ENCODE results near the gene TLE6. TPM values are rescaled to one million over a fixed set of nuclear protein-coding genes. Genes with fewer than 3 reads are reported as not detected.

TLE6 gene
- total RNA-seq, 1 donor from 2014 or later = 4.2 TPM

DNA sequence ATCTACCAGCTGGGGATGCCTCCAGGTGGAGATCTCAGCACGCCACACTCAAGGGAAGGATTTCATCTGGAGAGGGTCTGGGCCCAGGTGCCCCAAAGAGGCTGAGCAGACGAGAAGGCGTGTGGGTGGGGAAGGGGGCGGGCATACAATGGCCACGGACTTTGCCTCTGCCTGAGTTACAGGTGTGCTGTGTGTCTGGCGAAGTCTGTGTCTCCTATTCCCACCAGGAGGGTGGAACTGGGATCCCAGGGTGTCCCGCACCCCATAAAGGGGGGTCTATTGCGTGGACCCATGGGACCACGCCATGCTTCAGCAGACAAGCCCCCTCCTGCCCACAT lies 48.2 kb downstream of the TLE6 start:
- Histone ChIP-seq H3K4me1 (peaks cover 13% of the 10 kb centered on the region), H3K4me3 (no peak overlapping the region), H3K9me3 (no peaks in the 10 kb centered on the region), H3K36me3 (no peaks in the 10 kb centered on the region), H3K27me3 (ENCODE audit: low read depth) (peaks cover 4% of the 10 kb centered on the region), H3K27ac (no peak overlapping the region)
- ATAC-seq = no peak
- intact Hi-C loops (cut with DNase I) = no loop called here
- TF ChIP-seq, protein P1, sequence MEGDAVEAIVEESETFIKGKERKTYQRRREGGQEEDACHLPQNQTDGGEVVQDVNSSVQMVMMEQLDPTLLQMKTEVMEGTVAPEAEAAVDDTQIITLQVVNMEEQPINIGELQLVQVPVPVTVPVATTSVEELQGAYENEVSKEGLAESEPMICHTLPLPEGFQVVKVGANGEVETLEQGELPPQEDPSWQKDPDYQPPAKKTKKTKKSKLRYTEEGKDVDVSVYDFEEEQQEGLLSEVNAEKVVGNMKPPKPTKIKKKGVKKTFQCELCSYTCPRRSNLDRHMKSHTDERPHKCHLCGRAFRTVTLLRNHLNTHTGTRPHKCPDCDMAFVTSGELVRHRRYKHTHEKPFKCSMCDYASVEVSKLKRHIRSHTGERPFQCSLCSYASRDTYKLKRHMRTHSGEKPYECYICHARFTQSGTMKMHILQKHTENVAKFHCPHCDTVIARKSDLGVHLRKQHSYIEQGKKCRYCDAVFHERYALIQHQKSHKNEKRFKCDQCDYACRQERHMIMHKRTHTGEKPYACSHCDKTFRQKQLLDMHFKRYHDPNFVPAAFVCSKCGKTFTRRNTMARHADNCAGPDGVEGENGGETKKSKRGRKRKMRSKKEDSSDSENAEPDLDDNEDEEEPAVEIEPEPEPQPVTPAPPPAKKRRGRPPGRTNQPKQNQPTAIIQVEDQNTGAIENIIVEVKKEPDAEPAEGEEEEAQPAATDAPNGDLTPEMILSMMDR (IDR thresholded peaks at IDR 0.05) = no peak
- DNase-seq = no peak

DNA sequence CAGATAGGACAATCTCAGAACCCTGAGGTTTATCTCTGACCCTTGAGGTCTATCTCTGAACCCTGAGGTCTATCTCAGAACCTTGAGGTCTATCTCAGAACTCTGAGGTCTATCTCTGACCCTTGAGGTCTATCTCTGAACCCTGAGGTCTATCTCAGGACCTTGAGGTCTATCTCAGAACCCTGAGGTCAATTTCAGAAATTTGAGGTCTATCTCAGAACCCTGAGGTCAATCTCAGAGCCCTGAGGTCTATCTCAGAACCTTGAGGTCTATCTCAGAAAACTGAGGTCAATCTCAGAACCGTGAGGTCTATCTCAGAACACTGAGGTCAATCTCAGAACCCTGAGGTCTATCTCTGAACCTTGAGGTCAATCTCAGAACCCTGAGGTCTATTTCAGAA lies 49.4 kb downstream of the TLE6 start:
- ATAC-seq (no peak), DNase-seq (no peak)
- TF ChIP-seq, protein P1 (IDR thresholded peaks at IDR 0.05) = no peak
- H3K36me3 ChIP-seq = no peaks in the 10 kb centered on the region
- no peak overlapping the region for H3K4me3 ChIP-seq
- peaks cover 13% of the 10 kb centered on the region for H3K4me1 ChIP-seq
- no peaks in the 10 kb centered on the region for H3K9me3 ChIP-seq
- H3K27ac ChIP-seq = no peak overlapping the region
- intact Hi-C loops (cut with DNase I) = no loop called here
- peaks cover 4% of the 10 kb centered on the region for H3K27me3 ChIP-seq (ENCODE audit: low read depth)

DNA sequence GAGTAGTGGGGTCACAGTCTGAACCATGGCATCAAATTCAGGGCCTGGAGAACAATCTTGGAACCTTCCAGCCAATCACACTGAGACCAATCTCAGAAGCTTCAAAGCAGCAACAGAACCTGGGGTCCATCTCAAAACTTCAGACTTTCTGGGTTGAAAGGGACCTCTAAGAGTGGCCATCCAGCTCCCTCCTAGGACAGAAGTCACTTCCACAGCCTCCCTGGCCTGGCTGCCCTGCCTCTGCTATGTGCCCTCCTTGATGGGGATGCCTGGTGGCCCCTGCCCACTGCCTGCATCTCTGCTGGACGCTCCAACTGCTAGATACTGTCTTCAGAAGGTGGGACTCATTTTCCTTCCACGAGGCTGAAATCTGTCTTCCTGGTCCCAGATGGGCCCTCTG lies 49.9 kb downstream of the TLE6 start:
- ATAC-seq (no peak), DNase-seq (no peak)
- intact Hi-C loops (cut with DNase I) = no loop called here
- Histone ChIP-seq H3K36me3 (no peaks in the 10 kb centered on the region), H3K27me3 (ENCODE audit: low read depth) (peaks cover 4% of the 10 kb centered on the region), H3K4me1 (peaks cover 13% of the 10 kb centered on the region), H3K27ac (no peak overlapping the region), H3K9me3 (no peaks in the 10 kb centered on the region), H3K4me3 (no peak overlapping the region)
- TF ChIP-seq, protein P1 (IDR thresholded peaks at IDR 0.05) = no peak

DNA sequence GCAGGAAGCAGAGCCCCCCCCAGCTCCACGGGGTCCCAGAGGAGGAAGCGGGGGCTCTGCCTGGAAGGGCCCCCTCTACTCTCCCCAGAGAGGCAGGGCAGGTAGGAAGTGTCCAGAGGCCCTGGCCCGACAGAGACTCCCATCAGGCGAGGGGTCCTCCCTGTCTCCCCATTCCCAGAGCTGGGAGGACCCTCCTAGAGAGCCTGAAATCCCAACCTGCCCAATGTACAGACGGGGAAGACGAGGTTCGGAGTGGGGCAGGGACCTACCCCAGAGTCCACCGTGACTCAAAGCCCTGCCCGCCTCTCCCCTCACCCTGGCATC lies 50.6 kb downstream of the TLE6 start:
- ATAC-seq = peak; percentile 45 to 73
- Histone ChIP-seq H3K36me3 (no peaks in the 10 kb centered on the region), H3K9me3 (no peaks in the 10 kb centered on the region), H3K4me1 (peaks cover 13% of the 10 kb centered on the region), H3K27ac (peak overlapping the region; percentile 56), H3K27me3 (ENCODE audit: low read depth) (peaks cover 4% of the 10 kb centered on the region), H3K4me3 (peak overlapping the region; percentile 64)
- intact Hi-C loops (cut with DNase I) = no loop called here
- TF ChIP-seq, protein P1 (IDR thresholded peaks at IDR 0.05) = no peak
- DNase-seq = no peak

DNA sequence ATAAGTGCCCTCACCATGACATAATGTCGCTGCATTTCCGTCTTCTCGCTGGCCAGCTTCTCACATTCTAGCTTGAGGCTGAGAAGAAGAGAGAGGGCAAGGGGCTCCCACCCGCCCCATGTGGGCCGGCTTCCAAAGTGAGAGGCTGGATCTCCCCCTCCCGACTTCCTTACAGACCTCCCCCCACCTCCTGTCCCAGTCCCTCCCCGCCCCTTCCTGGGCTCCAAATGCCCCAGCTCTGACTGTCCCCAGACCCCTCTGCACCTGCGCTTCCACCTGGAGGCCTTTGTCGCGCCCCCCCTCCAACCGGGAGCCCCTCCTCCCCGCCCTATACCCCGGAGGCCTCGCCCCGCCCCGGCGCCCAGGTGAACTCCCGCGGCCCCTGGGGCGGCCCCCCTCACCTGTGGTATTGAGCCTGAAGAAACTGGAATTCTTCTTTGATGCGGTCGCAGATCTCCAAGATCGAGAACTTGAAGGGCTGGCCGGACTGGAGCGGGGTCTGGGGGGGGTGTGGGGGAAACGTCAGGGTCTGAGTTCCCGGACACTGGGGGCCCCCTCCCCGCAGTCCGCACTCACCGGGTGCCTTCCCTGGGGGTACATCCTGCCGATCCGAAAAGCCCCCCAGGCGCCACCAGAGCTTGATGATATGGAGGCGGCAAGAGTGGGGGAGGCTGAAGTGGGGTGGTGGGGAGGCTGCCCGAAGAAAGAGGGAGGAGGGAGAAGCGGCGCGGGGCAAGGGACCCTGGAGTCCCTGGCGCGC lies 51.1 kb downstream of the TLE6 start:
- intact Hi-C loops (cut with DNase I) = no loop called here
- ATAC-seq (peak; percentile 63 to 67), DNase-seq (no peak)
- TF ChIP-seq, protein P1 (IDR thresholded peaks at IDR 0.05) = no peak
- peaks cover 4% of the 10 kb centered on the region for H3K27me3 ChIP-seq (ENCODE audit: low read depth)
- peak overlapping the region; percentile 64 for H3K4me3 ChIP-seq
- peaks cover 13% of the 10 kb centered on the region for H3K4me1 ChIP-seq
- no peaks in the 10 kb centered on the region for H3K9me3 ChIP-seq
- H3K36me3 ChIP-seq = no peaks in the 10 kb centered on the region
- peak overlapping the region; percentile 56 for H3K27ac ChIP-seq

Data from lower lobe of right lung (tissue), 2 donors.